IPS DF 4.7 (cell line): ENCODE measurements around the gene SUPT6H.
"Not testable (repeated sequence)": the region's sequence is repeated elsewhere in the genome, so short reads cannot be mapped to it uniquely, and the experiment has no call there.

Experiments used
- DNase-seq: peaks from one replicate; pipeline ENCODE4 v3.0.0-alpha.2; 2013; ENCODE audit warnings: low spot score; ENCODE audit errors: extremely low read depth

SUPT6H gene

DNA sequence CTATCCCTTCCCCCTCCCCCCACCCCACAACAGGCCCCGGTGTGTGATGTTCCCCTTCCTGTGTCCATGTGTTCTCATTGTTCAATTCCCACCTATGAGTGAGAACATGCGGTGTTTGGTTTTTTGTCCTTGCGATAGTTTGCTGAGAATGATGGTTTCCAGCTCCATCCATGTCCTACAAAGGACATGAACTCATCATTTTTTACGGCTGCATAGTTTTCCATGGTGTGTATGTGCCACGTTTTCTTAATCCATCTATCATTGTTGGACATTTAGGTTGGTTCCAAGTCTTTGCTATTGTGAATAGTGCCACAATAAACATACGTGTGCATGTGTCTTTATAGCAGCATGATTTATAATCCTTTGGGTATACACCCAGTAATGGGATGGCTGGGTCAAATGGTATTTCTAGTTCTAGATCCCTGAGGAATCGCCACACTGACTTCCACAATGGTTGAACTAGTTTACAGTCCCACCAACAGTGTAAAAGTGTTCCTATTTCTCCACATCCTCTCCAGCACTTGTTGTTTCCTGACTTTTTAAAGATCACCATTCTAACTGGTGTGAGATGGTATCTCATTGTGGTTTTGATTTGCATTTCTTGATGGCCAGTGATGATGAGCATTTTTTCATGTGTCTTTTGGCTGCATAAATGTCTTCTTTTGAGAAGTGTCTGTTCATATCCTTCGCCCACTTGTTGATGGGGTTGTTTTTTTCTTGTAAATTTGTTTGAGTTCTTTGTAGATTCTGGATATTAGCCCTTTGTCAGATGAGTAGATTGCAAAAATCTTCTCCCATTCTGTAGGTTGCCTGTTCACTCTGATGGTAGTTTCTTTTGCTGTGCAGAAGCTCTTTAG is 74.1 kb downstream of the SUPT6H start:
- DNase-seq, result not testable (repeated sequence)

DNA sequence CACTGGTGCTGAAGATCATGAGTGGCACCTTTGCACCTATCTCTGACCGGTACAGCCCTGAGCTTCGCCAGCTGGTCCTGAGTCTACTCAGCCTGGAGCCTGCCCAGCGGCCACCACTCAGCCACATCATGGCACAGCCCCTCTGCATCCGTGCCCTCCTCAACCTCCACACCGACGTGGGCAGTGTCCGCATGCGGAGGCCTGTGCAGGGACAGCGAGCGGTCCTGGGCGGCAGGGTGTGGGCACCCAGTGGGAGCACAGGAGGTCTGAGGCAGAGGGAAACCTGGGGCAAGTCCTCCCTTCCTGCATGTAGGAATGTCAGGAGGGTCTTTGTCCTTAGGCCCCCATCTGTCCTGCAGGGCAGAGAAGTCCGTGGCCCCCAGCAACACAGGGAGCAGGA is 75.3 kb downstream of the SUPT6H start:
- DNase-seq, result no peak

DNA sequence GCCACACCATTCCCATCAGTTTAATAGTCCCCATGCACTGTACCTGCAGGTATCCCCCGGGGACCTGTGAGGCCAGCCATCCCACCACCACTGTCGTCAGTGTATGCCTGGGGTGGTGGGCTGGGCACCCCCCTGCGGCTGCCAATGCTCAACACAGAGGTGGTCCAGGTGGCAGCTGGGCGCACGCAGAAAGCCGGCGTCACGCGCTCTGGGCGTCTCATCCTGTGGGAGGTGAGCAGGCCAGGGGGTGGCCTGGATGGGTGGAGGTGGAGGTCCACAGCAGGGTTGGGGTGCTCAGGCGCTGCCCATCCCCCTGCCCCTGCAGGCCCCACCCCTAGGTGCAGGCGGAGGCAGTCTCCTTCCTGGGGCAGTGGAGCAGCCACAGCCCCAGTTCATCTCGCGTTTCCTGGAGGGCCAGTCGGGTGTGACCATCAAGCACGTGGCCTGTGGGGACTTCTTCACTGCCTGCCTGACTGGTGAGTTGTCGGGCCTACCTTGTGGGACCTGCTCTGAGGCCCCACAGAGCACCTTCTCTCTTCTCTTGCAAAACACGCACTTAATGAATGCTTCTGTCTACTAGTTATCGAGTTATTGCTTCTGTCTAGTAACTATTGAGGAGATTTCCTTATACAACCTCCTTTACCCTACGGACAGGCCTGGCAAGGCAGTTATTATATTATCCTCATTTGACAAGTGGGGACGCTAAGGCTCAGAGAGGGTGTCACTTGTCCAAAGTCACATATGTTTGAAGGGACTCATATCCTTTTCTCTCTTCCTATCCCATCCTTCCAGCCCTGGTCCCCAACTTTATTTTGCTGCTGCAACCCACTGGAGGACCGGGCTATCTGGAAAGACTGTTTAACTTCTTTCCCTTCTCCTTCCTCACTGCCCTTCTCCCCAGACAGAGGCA is 76.0 kb downstream of the SUPT6H start:
- no peak for DNase-seq

DNA sequence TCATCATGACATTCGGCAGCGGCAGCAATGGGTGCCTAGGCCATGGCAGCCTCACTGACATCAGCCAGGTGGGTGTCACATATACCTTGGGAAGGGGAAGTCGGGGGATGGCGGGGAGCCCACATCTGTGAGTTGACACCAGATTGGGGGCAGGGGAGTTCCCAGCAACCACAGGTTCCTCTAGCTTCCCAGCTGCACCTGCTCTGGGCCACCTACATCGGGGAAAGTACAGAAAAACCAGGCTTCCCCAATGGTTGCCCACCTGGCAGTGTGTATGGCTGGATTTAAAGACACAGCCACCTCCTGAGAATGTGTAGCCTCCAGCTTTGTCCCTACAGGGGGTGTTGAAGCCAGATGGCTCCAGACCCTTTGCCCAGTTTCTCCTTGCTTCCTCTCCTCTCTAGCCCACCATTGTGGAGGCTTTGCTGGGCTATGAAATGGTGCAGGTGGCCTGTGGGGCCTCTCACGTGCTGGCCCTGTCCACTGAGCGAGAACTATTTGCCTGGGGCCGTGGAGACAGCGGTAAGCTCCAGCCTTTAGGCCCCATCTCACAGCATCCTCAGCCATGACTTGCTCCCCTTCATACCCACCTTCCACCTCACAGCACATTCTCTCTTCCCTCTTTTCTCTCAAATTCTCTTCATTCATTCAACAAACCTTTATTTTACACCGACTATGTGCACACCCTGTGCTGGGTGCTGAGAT is 76.8 kb downstream of the SUPT6H start:
- DNase-seq, result no peak

DNA sequence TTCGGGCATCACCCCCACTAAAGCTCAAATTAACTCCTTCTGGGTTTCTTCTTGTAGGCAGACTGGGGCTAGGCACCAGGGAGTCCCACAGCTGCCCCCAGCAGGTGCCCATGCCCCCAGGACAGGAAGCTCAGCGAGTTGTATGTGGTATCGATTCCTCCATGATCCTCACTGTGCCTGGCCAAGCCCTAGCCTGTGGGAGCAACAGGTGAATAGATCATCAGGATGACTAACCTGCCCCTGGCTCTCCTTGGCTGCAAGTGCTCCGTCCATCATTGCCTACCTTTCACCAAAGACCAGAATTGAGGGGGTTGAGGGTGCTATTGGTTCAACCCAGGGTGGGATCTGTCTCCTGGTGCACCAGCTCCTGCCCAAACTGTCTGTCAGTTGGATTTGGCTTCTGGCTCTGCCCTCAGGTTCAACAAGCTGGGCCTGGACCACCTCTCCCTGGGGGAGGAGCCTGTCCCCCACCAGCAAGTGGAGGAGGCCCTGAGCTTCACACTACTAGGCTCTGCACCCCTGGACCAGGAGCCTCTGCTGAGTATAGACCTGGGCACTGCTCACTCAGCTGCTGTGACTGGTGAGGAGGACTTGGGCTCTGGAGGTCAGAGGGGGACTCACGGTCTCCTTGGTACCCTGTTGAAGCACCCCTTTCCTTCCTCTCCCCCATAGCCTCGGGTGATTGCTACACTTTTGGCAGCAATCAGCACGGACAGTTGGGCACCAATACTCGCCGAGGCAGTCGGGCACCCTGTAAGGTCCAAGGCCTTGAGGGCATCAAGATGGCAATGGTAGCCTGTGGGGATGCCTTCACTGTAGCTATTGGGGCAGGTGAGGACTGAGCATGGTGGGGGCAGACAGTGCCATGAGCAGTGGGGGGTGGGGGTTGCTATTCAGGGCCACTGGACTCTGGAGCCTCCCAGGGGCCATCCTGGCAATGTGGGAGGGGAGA is 78.7 kb downstream of the SUPT6H start:
- DNase-seq, result no peak

DNA sequence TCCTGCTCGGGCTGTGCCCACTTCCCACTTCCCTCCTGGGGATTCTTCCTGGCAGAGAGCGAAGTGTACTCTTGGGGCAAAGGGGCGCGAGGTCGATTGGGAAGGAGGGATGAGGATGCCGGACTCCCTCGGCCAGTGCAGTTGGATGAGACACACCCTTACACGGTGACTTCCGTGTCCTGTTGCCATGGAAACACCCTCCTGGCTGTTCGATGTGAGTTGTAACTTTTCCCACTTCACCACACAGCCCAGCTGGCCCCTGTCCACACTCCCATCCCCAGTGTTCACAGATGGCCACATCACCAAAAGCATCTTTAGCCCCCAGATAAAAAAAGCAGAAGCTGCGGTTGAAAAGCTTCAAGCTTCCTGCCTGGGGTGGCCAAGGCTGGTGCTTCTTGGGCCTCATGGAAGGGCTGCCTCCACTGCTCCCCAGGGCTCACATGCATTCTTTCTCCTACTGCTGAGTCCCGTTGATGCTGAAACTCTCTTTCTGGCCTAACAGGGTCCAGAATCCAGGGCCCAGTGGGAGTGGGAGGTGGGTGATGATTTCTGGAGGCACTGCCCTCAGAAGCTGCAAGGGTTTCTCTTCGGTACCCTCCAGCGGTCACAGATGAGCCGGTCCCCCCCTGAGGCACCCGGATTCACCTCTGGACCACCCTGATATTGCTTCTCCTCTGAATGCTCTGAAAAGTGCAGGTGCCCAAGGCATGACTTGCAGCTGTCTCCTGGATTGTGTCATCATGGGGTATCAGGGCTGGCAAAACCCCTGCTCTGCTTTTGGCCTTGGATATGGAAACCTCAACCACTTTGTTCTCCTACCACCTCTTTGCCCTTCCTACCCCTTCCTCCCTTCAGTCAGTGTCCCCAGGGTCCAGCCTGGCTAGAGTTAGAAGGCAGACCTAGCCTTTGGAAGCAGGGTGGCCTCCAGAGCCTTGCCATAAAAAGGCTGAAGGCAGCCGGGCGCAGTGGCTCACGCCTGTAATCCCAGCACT is 79.6 kb downstream of the SUPT6H start:
- DNase-seq, result no peak

DNA sequence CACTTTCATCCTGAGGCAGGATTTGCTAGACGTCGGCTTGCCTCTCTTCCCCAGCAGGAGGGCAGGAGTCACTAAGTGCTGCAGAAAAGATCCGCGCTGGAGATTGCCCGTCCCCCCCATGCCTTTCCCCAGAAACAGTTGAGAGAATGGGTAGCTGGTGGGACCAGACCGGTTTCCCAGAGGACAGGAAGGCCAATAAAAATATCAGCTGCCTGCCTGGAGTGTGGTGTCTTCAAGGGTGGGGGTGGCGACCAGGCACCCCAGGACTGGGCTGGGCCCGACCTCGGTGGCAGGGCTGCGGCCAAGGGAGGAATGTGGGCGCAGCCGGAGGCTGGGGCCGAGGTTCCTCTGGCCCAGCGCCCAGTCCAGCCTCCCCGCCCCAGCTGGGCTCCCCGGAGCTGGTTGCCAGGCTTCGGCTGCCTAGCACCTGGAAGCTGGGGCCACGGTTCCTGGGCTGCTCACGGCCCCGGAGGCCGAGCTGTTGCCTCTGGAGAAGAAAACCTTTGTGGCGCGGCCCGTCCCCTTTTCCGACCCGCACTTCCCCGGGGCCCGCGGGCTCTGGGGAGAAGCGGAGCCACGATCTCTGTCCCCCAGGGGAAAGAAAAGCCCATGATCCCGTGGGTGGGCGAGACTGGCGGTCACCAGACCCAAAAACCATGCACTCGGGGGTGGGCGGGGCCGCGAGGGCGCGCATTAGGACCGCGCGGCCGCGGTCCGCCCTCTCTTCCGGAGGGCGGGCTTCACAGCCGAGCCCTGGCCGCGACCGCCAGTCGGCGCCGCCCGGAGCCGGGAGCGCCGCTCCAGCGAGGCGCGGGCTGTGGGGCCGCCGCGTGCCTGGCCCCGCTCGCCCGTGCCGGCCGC is 81.5 kb downstream of the SUPT6H start, which contains the start of gene TRAF4:
Gene TRAF4 (plus strand): TSS at position 769 of the 861 bp plus-strand sequence. CDS start 102 bp downstream, outside the sequence.
- no peak for DNase-seq

DNA sequence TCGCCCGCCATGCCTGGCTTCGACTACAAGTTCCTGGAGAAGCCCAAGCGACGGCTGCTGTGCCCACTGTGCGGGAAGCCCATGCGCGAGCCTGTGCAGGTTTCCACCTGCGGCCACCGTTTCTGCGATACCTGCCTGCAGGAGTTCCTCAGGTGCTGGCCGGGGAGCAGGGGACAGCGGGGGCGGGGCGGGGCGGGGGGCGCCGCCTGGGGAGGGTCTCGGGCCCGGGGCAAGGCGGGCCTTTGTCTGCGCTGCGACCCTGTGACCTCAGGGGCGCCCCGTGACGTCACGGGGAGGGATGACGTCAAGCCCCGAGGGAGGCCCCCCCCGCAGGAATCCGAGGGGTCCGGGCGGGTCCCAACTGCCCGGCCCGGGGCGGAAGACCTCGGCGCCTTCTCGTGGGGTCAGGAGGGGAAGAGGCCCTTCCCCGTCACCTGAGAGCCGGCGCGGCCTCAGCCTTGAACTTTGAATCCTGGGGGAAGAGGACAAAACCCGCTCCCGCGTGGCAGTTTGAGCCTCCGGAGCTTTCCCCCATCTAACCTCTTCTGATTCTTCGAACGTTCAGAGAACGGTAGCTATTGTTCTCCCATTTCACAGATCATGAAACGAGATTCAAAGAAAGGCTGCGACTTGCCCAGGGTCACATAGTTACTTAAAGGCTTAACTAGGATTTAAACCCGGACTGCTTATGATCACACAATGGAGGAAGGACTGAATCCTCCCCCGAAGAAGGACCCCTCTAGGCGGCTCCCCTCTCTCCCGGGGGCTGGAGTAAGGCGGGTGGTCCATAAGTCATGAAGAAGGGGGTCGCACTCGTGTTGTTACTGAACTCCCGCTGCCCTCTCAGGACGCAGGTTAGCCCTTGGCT is 82.3 kb downstream of the SUPT6H start:
- no peak for DNase-seq

DNA sequence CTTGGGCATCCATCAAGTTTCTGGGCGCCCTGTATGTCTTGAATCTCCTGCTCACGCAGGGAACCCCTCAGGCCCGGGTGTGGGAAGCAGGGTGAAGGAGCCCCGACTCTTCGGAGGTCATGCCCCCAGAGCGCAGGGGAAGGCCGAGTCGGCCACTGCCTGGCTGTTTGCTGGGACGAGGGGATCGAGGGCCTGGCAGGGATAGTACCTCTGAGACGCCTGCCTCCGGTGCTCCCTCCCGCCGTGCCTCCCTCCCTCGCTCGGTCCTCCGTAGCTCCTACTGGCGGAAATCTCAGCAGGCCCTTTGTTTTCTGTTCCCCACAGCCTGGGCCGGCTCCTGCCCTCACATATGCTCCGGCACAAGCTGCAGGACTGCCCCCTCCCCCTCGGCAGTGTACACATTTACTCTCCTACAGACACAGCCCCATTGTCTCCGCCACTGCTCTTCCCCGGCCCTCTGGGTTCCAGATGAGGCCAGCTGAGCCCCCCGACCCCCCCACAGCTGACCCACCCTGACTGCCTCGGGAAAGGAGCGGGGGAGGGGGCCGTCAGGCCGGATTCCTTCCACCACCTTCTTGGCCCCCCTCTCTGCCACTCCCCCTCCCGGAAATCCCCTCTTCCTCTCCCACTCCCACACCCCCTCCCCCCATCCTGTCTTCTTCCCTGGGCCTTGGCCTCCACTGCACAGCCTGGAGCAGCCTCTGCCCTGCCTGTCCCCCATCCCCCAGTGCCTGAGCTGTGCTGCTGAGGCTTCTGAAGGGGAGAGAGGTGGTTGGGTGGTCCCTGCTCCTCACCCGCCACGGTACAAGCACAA is 83.2 kb downstream of the SUPT6H start:
- no peak for DNase-seq

DNA sequence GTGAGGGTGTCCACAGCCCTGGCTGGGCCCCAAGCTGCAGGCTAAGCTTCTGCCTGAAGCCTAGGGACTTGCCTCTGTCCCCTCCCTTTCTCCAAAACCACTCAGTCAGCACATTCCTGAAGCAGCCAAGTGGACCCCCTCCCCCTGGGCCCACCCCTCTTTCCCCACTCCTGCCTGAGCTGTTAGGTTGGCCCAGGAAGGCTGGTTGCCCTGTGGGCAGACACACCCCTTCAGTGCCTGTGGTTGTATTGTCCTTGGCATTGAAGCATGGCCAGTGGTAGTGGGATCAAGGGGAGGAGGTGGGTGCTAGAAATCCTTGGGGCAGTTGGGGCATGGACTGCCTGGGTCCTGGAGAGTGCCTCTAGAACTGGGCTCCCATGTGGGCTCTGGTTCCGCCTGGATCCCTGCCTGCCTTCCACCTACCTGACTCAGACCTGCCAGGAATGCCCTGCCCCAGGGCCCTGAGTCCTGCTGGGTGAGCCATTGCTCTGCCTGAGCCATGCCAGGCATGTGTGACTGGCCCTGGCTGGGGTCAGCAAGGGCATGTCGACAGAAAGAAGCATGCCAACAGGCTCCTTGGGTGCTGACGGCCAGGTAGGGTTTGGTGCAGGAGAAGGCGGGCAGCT is 83.9 kb downstream of the SUPT6H start:
- no peak for DNase-seq

DNA sequence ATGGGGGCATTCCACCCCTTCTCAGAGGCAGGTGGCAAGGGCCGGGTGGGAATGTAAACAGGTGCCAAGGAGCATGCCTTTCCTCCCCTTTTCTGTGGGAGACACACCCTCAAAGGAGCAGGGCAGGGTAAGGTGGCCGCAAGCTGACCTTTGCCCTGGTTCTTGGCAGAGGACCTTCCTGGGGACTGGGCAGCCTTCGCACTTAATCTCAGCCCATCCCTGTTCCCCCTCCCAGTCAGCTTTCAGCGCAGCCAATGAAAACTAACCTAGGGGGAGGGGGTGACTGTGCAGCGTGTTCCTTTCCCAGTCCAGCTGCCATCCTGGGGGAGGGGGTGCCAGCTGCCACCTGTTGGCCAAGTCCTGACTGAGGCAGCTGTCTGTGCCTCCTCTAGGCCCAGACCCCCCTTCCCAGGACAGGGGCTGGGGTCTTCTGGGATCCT is 84.6 kb downstream of the SUPT6H start:
- no peak for DNase-seq

DNA sequence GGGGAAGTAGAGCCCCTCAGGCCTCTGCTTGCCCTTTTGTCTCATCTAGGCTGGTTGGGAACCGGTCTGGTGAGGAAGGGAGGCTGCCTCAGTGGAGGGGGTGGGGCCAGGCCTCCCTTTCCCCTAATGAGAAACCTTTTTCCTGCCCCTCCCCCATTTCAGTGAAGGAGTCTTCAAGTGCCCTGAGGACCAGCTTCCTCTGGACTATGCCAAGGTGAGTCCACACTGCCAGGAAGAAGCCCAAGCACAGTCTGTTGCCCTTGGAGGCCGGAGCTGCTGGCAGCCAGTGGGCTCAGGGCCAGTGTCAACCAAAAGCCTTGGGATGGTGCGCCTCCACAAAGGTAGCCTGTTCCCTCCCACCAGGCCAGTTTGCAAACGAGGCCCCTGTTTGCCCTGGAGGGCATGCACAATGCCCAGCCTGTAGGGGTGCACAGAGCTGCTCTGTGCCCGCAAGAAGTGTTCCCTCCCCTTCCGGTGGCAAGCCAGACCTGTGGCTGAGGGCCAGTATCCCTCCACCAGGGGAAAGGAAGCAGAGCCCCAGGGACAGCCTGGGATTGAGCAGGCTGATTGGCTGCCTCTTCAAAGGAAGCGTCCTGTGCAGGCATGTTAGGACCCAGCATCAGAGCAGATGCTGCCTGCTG is 85.2 kb downstream of the SUPT6H start:
- no peak for DNase-seq

DNA sequence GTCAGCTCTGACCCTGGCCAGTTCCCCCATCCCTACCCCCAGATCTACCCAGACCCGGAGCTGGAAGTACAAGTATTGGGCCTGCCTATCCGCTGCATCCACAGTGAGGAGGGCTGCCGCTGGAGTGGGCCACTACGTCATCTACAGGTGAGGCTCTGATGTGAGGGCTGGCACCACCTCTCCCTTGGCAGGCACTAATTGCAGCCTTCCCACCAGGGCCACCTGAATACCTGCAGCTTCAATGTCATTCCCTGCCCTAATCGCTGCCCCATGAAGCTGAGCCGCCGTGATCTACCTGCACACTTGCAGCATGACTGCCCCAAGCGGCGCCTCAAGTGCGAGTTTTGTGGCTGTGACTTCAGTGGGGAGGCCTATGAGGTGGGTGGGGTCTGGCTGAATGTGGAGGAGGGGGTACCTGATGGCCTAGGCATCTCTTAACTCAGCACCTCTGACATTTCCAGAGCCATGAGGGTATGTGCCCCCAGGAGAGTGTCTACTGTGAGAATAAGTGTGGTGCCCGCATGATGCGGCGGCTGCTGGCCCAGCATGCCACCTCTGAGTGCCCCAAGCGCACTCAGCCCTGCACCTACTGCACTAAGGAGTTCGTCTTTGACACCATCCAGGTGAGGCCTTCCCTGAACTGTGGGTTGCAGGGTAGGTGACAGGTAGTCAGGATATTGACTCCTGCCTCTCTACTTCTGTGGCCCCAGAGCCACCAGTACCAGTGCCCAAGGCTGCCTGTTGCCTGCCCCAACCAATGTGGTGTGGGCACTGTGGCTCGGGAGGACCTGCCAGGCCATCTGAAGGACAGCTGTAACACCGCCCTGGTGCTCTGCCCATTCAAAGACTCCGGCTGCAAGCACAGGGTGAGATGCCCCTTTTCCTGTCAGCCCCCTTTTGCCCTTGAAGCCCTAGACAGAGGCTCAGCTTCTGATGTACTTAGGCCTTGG is 86.1 kb downstream of the SUPT6H start:
- DNase-seq, result no peak

DNA sequence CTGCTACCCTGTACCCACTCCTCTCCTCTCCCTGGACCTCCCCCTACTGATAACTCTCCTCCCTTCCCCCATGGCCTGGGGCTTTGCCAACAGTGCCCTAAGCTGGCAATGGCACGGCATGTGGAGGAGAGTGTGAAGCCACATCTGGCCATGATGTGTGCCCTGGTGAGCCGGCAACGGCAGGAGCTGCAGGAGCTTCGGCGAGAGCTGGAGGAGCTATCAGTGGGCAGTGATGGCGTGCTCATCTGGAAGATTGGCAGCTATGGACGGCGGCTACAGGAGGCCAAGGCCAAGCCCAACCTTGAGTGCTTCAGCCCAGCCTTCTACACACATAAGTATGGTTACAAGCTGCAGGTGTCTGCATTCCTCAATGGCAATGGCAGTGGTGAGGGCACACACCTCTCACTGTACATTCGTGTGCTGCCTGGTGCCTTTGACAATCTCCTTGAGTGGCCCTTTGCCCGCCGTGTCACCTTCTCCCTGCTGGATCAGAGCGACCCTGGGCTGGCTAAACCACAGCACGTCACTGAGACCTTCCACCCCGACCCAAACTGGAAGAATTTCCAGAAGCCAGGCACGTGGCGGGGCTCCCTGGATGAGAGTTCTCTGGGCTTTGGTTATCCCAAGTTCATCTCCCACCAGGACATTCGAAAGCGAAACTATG is 87.0 kb downstream of the SUPT6H start:
- no peak for DNase-seq
